HL-60 (cell line): ENCODE data around the gene SNX8.

ENCODE experiments used
- DNase-seq, 2 experiments: peaks; one replicate each; pipeline ENCODE4 v3.0.0-alpha.2; 2010 to 2020; ENCODE audit warnings: low read depth in 1 of 2, low spot score in 1 of 2
- H3K27ac ChIP-seq: fragments of 250-450 bp; sonication (Bioruptor Pico); replicated peaks from 2 replicates; pipeline ENCODE4 v1.5.1; 2020; ENCODE audit warnings: mild to moderate bottlenecking, moderate library complexity
- H3K27me3 ChIP-seq: fragments of 250-450 bp; sonication (Bioruptor Pico); 2 replicates; pipeline ENCODE4 v1.5.1; 2021; ENCODE audit warnings: mild to moderate bottlenecking, moderate library complexity; ENCODE audit not compliant: insufficient read depth, poor library complexity, severe bottlenecking
- H3K4me3 ChIP-seq: replicated peaks from 2 replicates; pipeline ENCODE4 v1.5.1; 2011; ENCODE audit warnings: mild to moderate bottlenecking, control low read depth, low read length; ENCODE audit not compliant: insufficient read depth
- GABPA ChIP-seq: IDR thresholded peaks from 2 replicates; pipeline ENCODE4 v1.6.1; 2012; ENCODE audit warnings: low read depth
- POLR2AphosphoS5 ChIP-seq: IDR thresholded peaks from 2 replicates; pipeline ENCODE4 v1.6.1; 2012; ENCODE audit warnings: low read depth
- SPI1 ChIP-seq: IDR thresholded peaks from 2 replicates; pipeline ENCODE4 v1.6.1; 2012; ENCODE audit warnings: low read depth, mild to moderate bottlenecking, borderline replicate concordance
- TF ChIP-seq, protein P1 (sequence below): IDR thresholded peaks from one replicate; pipeline ENCODE4 v1.5.1; 2011; ENCODE audit warnings: low read length, control low read depth, inconsistent platforms; ENCODE audit not compliant: insufficient read depth
- TF ChIP-seq, protein P2 (sequence below): IDR thresholded peaks from 2 replicates; pipeline ENCODE4 v1.6.1; 2012; ENCODE audit warnings: low read depth; ENCODE audit not compliant: insufficient replicate concordance

SNX8 gene

DNA sequence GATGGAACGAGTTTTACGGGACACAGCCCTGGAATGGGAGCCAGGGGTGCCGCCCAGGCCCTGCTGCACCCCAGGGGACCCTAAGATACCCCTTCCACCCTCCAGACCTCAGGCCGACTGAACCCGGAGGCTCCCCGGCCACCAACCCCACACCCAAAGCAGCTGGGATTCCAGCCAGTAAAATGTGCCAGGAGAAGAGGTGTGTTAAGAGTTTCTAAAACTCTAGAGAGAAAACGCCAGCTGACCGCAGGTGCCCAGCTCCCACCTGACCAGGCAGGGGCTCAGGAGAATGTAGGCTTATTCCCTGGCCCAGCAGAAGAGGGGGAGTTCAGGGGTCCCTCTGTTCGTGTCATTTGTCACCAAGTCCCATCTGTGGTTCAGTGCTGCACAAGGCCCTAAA is 54.8 kb downstream of the SNX8 start:
- DNase-seq = no peak
- H3K4me3 ChIP-seq = no peak overlapping the region
- H3K27me3 ChIP-seq = no peaks in the 10 kb centered on the region
- TF ChIP-seq, protein P1, sequence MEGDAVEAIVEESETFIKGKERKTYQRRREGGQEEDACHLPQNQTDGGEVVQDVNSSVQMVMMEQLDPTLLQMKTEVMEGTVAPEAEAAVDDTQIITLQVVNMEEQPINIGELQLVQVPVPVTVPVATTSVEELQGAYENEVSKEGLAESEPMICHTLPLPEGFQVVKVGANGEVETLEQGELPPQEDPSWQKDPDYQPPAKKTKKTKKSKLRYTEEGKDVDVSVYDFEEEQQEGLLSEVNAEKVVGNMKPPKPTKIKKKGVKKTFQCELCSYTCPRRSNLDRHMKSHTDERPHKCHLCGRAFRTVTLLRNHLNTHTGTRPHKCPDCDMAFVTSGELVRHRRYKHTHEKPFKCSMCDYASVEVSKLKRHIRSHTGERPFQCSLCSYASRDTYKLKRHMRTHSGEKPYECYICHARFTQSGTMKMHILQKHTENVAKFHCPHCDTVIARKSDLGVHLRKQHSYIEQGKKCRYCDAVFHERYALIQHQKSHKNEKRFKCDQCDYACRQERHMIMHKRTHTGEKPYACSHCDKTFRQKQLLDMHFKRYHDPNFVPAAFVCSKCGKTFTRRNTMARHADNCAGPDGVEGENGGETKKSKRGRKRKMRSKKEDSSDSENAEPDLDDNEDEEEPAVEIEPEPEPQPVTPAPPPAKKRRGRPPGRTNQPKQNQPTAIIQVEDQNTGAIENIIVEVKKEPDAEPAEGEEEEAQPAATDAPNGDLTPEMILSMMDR = no peak
- TF ChIP-seq GABPA = no peak
- TF ChIP-seq, protein P2, sequence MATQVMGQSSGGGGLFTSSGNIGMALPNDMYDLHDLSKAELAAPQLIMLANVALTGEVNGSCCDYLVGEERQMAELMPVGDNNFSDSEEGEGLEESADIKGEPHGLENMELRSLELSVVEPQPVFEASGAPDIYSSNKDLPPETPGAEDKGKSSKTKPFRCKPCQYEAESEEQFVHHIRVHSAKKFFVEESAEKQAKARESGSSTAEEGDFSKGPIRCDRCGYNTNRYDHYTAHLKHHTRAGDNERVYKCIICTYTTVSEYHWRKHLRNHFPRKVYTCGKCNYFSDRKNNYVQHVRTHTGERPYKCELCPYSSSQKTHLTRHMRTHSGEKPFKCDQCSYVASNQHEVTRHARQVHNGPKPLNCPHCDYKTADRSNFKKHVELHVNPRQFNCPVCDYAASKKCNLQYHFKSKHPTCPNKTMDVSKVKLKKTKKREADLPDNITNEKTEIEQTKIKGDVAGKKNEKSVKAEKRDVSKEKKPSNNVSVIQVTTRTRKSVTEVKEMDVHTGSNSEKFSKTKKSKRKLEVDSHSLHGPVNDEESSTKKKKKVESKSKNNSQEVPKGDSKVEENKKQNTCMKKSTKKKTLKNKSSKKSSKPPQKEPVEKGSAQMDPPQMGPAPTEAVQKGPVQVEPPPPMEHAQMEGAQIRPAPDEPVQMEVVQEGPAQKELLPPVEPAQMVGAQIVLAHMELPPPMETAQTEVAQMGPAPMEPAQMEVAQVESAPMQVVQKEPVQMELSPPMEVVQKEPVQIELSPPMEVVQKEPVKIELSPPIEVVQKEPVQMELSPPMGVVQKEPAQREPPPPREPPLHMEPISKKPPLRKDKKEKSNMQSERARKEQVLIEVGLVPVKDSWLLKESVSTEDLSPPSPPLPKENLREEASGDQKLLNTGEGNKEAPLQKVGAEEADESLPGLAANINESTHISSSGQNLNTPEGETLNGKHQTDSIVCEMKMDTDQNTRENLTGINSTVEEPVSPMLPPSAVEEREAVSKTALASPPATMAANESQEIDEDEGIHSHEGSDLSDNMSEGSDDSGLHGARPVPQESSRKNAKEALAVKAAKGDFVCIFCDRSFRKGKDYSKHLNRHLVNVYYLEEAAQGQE = no peak
- TF ChIP-seq POLR2AphosphoS5 = no peak
- TF ChIP-seq SPI1 = no peak
- H3K27ac ChIP-seq = no peak overlapping the region

DNA sequence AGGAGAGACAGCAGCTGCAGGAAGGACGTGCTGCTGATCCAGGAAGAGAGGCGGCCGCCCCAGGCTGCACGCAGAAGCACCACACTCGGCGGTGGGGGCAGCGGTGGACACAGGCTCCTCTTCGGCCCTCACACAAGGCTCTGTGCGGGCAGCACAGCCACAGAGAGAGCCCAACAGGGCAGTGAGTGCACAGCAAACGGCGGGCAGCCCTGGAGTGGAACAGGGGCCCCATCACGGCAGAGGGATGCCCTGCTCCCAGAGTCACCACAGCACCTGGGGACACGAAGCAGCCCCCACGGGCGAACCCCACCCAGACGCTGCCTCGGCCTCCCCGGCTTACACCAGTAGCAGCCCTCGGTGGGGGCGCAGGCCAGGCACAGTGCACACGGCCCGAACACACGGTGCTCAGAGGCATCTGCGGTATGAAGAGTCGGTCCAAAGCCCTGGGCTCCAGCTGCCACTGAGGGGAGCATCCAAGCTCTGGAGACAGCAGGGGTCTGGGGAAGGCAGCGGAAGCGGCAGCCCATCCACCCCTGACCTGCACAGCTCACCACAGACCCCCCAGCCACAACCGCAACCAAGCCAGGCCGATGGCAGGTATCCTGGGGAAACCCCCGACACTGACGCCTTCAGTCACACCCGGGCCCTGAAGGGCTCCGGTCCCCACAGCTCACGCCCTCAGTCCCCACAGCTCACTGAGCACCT is 55.4 kb downstream of the SNX8 start:
- no peak for DNase-seq
- TF ChIP-seq, protein P1 = no peak
- no peak for TF ChIP-seq GABPA
- no peak for TF ChIP-seq SPI1
- no peak for TF ChIP-seq POLR2AphosphoS5
- TF ChIP-seq, protein P2 = no peak
- no peak overlapping the region for H3K4me3 ChIP-seq
- no peaks in the 10 kb centered on the region for H3K27me3 ChIP-seq
- H3K27ac ChIP-seq = no peak overlapping the region

DNA sequence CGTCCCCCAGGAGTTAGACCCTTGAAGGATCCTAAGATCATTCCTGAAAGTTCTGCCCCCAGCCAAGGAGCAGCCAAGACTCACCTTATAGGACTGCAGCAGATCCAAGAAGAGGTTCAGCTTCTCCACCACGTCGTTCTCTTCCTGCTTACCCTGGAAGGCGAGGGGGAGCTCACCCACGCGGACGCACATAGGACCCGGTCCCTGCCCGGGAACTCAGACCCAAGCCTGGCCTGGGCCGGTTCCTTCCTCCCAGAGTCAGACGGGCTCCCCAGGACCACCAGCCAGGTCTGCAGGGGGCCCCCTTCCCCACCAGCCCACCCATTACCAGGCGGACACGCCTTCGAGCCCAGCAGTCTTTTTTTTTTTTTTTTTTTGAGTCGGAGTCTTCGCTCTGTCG is 56.6 kb downstream of the SNX8 start:
- Histone ChIP-seq H3K27ac (no peak overlapping the region), H3K27me3 (no peaks in the 10 kb centered on the region), H3K4me3 (no peak overlapping the region)
- no peak for DNase-seq
- TF ChIP-seq SPI1 (no peak), GABPA (no peak), POLR2AphosphoS5 (no peak)
- TF ChIP-seq, protein P1 = no peak
- TF ChIP-seq, protein P2 = no peak
